MM.1S (cell line): Measurements from ENCODE around the gene TRIM8.

Experiments
- DNase-seq: peaks from one replicate; pipeline ENCODE4 v3.0.0-alpha.2; 2015
- H2AFZ ChIP-seq: fragments of 300-600 bp; sonication (generic); 2 replicates; pipeline ENCODE4 v1.6.0; 2016; ENCODE audit warnings: antibody characterized with exemption, low read length
- H3F3A ChIP-seq: fragments of 300-600 bp; sonication (generic); 2 replicates; pipeline ENCODE4 v1.6.1; 2016; ENCODE audit warnings: mild to moderate bottlenecking, antibody characterized with exemption, low read length, moderate library complexity, mixed read lengths; ENCODE audit not compliant: insufficient read depth
- H3K27ac ChIP-seq: fragments of 300-600 bp; sonication (generic); 2 replicates; pipeline ENCODE4 v1.5.1; 2016; ENCODE audit warnings: mild to moderate bottlenecking, low read length
- H3K27me3 ChIP-seq: fragments of 300-600 bp; sonication (generic); replicated peaks from 2 replicates; pipeline ENCODE4 v1.6.0; 2016; ENCODE audit warnings: low read length; ENCODE audit not compliant: insufficient read depth
- H3K36me3 ChIP-seq: fragments of 300-600 bp; sonication (generic); replicated peaks from 2 replicates; pipeline ENCODE4 v1.6.1; 2016; ENCODE audit warnings: mild to moderate bottlenecking, low read length, mixed read lengths; ENCODE audit not compliant: insufficient read depth
- H3K4me1 ChIP-seq: fragments of 300-600 bp; sonication (generic); 2 replicates; pipeline ENCODE4 v1.6.1; 2016; ENCODE audit warnings: low read length, mixed read lengths
- H3K4me2 ChIP-seq: fragments of 300-600 bp; sonication (generic); 2 replicates; pipeline ENCODE4 v1.6.0; 2016; ENCODE audit warnings: low read depth, low read length
- H3K4me3 ChIP-seq: fragments of 300-600 bp; sonication (generic); 2 replicates; pipeline ENCODE4 v1.5.1; 2016; ENCODE audit warnings: low read length, mixed read lengths
- H3K79me2 ChIP-seq: fragments of 300-600 bp; sonication (generic); 2 replicates; pipeline ENCODE4 v1.6.1; 2016; ENCODE audit warnings: mixed run types, low read length, mixed read lengths
- H3K9ac ChIP-seq: fragments of 300-600 bp; sonication (generic); 2 replicates; pipeline ENCODE4 v1.6.1; 2016; ENCODE audit warnings: low read length, mixed read lengths
- H3K9me2 ChIP-seq: fragments of 300-600 bp; sonication (generic); replicated peaks from 2 replicates; pipeline ENCODE4 v1.6.1; 2016; ENCODE audit warnings: mild to moderate bottlenecking, low read length, mixed read lengths; ENCODE audit not compliant: insufficient read depth
- H3K9me3 ChIP-seq: fragments of 300-600 bp; sonication (generic); replicated peaks from 2 replicates; pipeline ENCODE4 v1.6.1; 2016; ENCODE audit warnings: mild to moderate bottlenecking, low read length, mixed read lengths; ENCODE audit not compliant: insufficient read depth
- H4K20me1 ChIP-seq: fragments of 300-600 bp; sonication (generic); 2 replicates; pipeline ENCODE4 v1.6.1; 2016; ENCODE audit warnings: mild to moderate bottlenecking, low read length, moderate library complexity, mixed read lengths; ENCODE audit not compliant: insufficient read depth
- EZH2 ChIP-seq: fragments of 300-600 bp; sonication (generic); optimal IDR thresholded peaks from 2 replicates; pipeline ENCODE3; 2017; ENCODE audit warnings: low read depth, mild to moderate bottlenecking, antibody characterized with exemption, low read length, mixed read lengths
- EZH2phosphoT487 ChIP-seq: fragments of 300-600 bp; sonication (generic); IDR thresholded peaks from 2 replicates; pipeline ENCODE4 v1.6.1; 2018; ENCODE audit warnings: antibody characterized with exemption, low read length
- TF ChIP-seq, protein P1 (sequence below): fragments of 300-600 bp; sonication (generic); IDR thresholded peaks from 2 replicates; pipeline ENCODE4 v1.5.1; 2016; ENCODE audit warnings: antibody characterized with exemption, low read length, mixed read lengths

The TRIM8 gene

DNA sequence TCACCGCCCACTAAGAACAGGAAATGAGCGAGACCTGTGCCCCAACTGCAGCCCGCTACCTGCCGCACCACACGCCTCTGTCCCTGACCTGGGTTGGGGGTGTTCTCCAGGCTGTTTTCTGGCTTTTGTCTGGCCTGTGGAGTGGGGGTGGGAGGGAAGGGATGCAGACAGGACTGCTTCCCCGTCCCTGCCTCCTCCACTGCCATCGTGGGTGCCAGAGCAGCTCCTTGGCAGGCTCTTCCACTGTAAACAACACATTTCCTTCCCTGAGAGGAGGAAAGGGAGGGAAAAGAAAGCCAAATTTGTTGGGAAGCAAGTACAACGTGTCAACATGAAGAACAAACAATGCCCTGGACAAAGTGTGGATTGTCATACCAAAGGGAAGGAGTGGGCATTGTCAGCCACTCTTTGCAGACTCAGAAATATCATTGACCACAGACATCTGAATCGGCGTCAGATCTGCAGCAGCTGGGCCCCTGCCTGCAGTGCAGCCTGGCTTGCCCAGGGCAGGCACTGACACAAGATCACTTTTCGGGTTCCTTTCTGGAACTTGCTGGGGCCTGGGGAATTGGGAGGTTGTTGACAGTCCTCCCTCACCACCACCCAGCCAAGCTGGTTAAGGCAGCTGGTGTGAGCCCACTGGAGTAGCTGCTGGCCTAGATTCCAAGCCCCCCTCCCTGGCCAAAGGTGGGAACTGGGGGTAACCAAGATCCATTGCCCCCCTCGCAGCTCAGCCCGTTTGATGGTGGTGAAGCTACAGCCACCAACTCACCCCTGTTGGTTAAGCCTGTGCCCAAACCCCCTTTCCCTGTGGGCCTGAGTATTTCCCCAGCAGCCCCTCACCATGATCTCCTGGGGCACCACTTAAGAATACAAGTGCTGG, 22.6 kb upstream of the TRIM8 start:
- Histone ChIP-seq H3K9me2 (no peaks in the 10 kb centered on the region), H3K4me3 (no peak overlapping the region), H3K79me2 (no peaks in the 10 kb centered on the region), H3K4me2 (no peak overlapping the region), H3F3A (no peaks in the 10 kb centered on the region), H3K27me3 (no peaks in the 10 kb centered on the region), H3K9me3 (no peaks in the 10 kb centered on the region), H3K9ac (no peak overlapping the region), H3K4me1 (no peaks in the 10 kb centered on the region), H3K36me3 (no peaks in the 10 kb centered on the region), H3K27ac (no peak overlapping the region), H2AFZ (no peak overlapping the region), H4K20me1 (no peaks in the 10 kb centered on the region)
- no peak for TF ChIP-seq EZH2
- no peak for TF ChIP-seq EZH2phosphoT487
- TF ChIP-seq, protein P1, sequence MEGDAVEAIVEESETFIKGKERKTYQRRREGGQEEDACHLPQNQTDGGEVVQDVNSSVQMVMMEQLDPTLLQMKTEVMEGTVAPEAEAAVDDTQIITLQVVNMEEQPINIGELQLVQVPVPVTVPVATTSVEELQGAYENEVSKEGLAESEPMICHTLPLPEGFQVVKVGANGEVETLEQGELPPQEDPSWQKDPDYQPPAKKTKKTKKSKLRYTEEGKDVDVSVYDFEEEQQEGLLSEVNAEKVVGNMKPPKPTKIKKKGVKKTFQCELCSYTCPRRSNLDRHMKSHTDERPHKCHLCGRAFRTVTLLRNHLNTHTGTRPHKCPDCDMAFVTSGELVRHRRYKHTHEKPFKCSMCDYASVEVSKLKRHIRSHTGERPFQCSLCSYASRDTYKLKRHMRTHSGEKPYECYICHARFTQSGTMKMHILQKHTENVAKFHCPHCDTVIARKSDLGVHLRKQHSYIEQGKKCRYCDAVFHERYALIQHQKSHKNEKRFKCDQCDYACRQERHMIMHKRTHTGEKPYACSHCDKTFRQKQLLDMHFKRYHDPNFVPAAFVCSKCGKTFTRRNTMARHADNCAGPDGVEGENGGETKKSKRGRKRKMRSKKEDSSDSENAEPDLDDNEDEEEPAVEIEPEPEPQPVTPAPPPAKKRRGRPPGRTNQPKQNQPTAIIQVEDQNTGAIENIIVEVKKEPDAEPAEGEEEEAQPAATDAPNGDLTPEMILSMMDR = no peak
- DNase-seq = no peak

DNA sequence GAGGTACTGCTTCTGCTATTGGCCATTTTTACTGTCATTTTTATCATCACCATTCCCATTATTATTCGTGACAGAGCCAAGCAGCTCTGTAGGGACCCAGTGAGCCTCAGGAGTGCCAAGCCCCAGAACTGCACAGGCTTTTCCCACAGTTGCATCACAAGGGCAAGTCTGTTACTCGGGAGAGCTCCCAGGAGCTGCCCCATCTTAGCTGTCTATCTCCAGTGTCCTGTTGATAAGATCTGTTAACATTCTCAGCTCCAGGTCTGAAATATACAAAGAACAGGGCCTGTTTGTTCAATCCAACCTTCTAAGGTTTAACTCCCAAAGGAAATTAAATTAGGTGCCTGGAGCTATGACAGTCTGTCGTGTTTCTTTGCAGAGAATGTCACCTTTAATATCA, 20.2 kb upstream of the TRIM8 start:
- no peaks in the 10 kb centered on the region for H3K9me3 ChIP-seq
- no peak overlapping the region for H2AFZ ChIP-seq
- no peaks in the 10 kb centered on the region for H4K20me1 ChIP-seq
- no peaks in the 10 kb centered on the region for H3F3A ChIP-seq
- no peak overlapping the region for H3K9ac ChIP-seq
- no peak overlapping the region for H3K4me3 ChIP-seq
- no peak for DNase-seq
- H3K27ac ChIP-seq = no peak overlapping the region
- H3K9me2 ChIP-seq = no peaks in the 10 kb centered on the region
- H3K4me1 ChIP-seq = no peaks in the 10 kb centered on the region
- no peak overlapping the region for H3K4me2 ChIP-seq
- H3K36me3 ChIP-seq = no peaks in the 10 kb centered on the region
- TF ChIP-seq, protein P1 = no peak
- no peak for TF ChIP-seq EZH2
- no peak for TF ChIP-seq EZH2phosphoT487
- H3K27me3 ChIP-seq = no peaks in the 10 kb centered on the region
- H3K79me2 ChIP-seq = no peaks in the 10 kb centered on the region

DNA sequence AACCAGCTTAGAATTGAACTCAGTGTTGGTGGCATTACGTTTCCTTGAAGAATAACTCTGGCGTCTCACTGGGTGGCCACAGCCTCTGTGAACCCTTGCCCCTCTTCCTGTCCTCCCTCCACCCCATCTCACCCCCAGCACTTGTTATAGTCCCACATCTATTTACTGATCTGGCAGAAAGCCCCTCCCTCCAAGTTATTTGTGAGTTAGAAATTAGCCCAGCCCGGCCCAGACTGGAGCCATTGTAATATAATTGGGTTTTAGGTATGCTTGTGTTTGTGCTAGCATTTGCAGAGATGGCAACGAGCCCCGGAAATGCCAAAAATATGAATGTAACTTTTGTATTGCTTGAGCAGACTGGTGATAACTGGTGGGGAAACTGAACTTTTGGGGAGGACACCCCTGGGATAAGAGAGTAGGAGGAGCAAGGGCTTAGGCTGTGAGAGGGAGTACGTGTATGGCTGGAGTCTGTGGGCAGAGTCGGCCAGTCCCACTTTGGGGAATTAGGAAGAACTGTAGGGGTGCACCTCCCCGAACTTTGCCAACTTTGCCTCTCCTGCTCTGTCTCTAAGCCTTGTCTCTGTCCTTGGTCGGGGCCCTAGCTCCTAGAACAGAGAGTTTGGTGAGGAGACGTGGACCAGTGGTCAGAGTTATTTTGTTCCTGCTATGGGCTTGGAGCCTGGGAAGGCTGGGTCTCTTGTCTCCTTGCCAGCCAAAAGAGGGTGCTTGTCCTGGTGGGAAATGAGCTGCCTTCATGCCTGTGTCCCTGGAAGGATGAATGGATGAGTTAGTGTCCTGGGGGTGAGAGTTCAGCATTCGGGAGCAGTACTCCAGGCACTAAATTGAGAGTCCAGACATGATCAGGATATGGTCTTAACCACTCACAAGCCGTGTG, 19.3 kb upstream of the TRIM8 start:
- Histone ChIP-seq H3K9me2 (no peaks in the 10 kb centered on the region), H3F3A (no peaks in the 10 kb centered on the region), H3K27ac (no peak overlapping the region), H3K9me3 (no peaks in the 10 kb centered on the region), H3K9ac (no peak overlapping the region), H3K27me3 (no peaks in the 10 kb centered on the region), H3K79me2 (no peaks in the 10 kb centered on the region), H3K36me3 (no peaks in the 10 kb centered on the region), H3K4me1 (no peaks in the 10 kb centered on the region), H4K20me1 (no peaks in the 10 kb centered on the region), H3K4me2 (no peak overlapping the region), H3K4me3 (no peak overlapping the region), H2AFZ (no peak overlapping the region)
- TF ChIP-seq EZH2phosphoT487 (no peak), EZH2 (no peak)
- TF ChIP-seq, protein P1 = no peak
- no peak for DNase-seq
